Astrocyte of the hippocampus (primary cell): ENCODE measurements around the gene STK24.

Experiments used
- DNase-seq: peaks from one replicate; pipeline ENCODE4 v3.0.0; 2011; ENCODE audit warnings: low read depth, low spot score

STK24 gene

GRCh38 chr13:98512774-98513665, 63.9 kb downstream of the STK24 start:
- DNase-seq = no peak

- no peak for DNase-seq
These were observed 65.5 kb downstream of the STK24 start for GRCh38 chr13:98511435-98511834.

- no peak for DNase-seq
These were observed 66.8 kb downstream of the STK24 start for GRCh38 chr13:98510156-98510509.

- DNase-seq = peak; percentile 60
These were observed 67.4 kb downstream of the STK24 start for GRCh38 chr13:98509271-98510155.

- DNase-seq = peak; percentile 84
These were observed 68.2 kb downstream of the STK24 start for GRCh38 chr13:98508685-98509084.

- DNase-seq = peak; percentile 80
These were observed 68.6 kb downstream of the STK24 start for GRCh38 chr13:98508280-98508679.

- peak; percentile 93 for DNase-seq
These were observed 69.6 kb downstream of the STK24 start for GRCh38 chr13:98507282-98507797.

- no peak for DNase-seq
These were observed 70.1 kb downstream of the STK24 start for GRCh38 chr13:98506728-98507230.

GRCh38 chr13:98506322-98506721, 70.6 kb downstream of the STK24 start:
- DNase-seq = no peak

- no peak for DNase-seq
These were observed 71.7 kb downstream of the STK24 start for GRCh38 chr13:98505217-98505616.

- DNase-seq = no peak
These were observed 72.4 kb downstream of the STK24 start for GRCh38 chr13:98504371-98504963.

- DNase-seq = no peak
These were observed 72.9 kb downstream of the STK24 start for GRCh38 chr13:98504029-98504351.

- no peak for DNase-seq
These were observed 73.5 kb downstream of the STK24 start for GRCh38 chr13:98503175-98504028.

GRCh38 chr13:98500963-98501421, 75.9 kb downstream of the STK24 start:
- no peak for DNase-seq

- no peak for DNase-seq
These were observed 79.9 kb downstream of the STK24 start for GRCh38 chr13:98496966-98497365.

- no peak for DNase-seq
These were observed 80.5 kb downstream of the STK24 start for GRCh38 chr13:98496479-98496791.

- no peak for DNase-seq
These were observed 81.1 kb downstream of the STK24 start for GRCh38 chr13:98495627-98496478.

GRCh38 chr13:98494769-98495168, 82.1 kb downstream of the STK24 start:
- no peak for DNase-seq

GRCh38 chr13:98493042-98493712, 83.7 kb downstream of the STK24 start:
- no peak for DNase-seq
